Esophagus muscularis mucosa (tissue), 4 donors: ENCODE measurements around the gene TRPM7.

Experiments used
- EP300 ChIP-seq: sonication (generic); formaldehyde crosslinking; IDR thresholded peaks from one replicate; pipeline ENCODE4 v1.6.1; 2017; ENCODE audit warnings: antibody characterized with exemption
- POLR2A ChIP-seq: fragments of 450-650 bp; IDR thresholded peaks from one replicate; pipeline ENCODE4 v1.6.1; 2017; ENCODE audit warnings: antibody characterized with exemption, moderate library complexity, mild to moderate bottlenecking, low read depth
- POLR2AphosphoS5 ChIP-seq, 2 donors: sonication (generic); formaldehyde crosslinking; IDR thresholded peaks; one replicate each; pipeline ENCODE4 v1.6.1; 2017; ENCODE audit warnings: antibody characterized with exemption in 2 of 2
- TF ChIP-seq, protein P1 (sequence below), 3 experiments: fragments of 200-600 bp in 2 of 3; fragments of 450-650 bp in 1 of 3; sonication (generic) in 2 of 3; IDR thresholded peaks; one replicate each; pipeline ENCODE4 v1.5.1; 2017 to 2019; ENCODE audit warnings: antibody characterized with exemption in 3 of 3, mild to moderate bottlenecking in 2 of 3, moderate library complexity in 1 of 3

DNA sequence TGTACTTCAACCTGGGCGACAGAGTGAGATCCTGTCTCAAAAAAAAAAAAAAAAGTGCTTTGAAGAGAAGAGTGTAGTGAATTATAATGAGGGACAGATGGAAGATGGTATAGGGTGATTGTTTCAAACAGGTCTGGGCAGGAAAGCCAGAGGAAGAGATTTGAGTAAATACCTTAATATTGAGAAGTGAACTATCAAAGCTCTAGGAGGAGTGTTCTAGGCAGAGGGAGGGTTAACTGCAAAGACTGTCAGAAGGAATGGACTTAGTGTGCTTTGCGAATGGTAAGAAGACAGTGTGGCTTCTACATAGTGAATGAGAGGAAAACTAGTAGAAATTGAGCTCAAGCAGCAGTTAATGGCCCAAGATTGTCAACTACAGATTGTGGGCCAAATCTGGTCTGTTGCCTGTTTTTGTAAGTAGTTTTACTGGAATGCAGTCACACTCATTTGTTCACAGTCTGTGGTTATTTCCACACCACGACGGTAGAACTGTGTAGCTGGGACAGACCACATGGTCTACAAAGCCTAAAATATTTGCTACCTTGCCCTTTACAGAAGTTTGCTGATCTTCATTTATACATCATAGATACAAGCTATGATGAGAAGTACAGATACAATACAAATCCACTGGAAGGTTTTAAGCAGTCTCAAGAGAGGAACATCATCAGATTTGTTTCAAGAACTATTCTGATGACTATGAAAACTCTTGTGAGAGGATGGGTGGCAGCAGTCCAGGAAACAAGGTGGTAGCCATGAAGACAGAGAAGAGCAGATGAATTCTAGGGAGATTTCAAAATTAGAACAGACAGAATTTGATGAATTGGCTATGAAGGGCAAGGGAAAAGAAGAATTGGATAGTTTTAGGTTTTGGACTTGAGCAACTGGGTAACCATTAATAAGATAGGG, 123.6 kb downstream of the TRPM7 start:
- TF ChIP-seq POLR2A (no peak), EP300 (no peak), POLR2AphosphoS5 (IDR thresholded peaks at IDR 0.05) (no peak)
- TF ChIP-seq, protein P1, sequence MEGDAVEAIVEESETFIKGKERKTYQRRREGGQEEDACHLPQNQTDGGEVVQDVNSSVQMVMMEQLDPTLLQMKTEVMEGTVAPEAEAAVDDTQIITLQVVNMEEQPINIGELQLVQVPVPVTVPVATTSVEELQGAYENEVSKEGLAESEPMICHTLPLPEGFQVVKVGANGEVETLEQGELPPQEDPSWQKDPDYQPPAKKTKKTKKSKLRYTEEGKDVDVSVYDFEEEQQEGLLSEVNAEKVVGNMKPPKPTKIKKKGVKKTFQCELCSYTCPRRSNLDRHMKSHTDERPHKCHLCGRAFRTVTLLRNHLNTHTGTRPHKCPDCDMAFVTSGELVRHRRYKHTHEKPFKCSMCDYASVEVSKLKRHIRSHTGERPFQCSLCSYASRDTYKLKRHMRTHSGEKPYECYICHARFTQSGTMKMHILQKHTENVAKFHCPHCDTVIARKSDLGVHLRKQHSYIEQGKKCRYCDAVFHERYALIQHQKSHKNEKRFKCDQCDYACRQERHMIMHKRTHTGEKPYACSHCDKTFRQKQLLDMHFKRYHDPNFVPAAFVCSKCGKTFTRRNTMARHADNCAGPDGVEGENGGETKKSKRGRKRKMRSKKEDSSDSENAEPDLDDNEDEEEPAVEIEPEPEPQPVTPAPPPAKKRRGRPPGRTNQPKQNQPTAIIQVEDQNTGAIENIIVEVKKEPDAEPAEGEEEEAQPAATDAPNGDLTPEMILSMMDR (IDR thresholded peaks at IDR 0.05) = no peak
